NCI-H2196 (cell line): Measurements from ENCODE around the gene ZNF221.

Experiments used
- DNase-seq: peaks from one replicate; lab custom pipeline; 2025; ENCODE audit not compliant: unreplicated experiment; lab: John Stamatoyannopoulos, UW

Gene ZNF221

DNA sequence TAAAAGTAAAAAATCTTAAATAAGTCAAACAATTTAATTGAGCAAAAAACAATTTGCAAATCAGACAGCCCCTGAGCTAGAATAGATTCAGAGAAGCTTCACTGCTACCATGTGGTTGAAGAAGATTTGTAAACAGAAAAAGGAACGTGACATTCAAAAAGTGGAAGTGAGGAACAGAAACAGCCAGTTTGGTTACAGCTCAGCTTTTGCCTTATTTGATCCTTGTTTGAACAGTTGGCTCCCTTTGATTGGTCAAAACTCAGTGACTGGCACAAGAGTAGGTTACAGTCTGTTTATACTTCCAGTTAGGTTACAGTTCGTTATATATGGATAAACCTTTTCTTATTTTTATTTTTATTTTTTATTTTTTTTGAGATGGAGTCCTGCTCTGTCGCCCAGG, 5.8 kb downstream of the ZNF221 start:
- no peak for DNase-seq

DNA sequence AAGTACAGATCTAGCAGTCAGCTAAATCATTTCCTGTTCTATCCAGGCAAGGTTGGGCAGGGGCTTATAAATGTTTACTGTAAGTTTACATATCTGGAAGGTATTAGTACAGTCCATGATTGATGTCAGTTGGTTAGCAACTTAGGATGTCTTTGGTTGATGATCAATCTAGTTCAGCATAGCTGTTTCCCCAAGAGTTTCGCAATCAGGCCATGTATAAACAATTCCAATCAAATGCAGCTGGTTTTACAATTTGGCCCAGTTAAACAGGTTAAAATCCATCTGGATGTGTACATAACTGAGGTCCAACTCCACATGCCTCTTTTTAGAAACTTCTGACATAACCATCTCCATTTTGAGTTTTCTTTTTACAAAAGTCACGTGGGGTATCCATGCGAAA, 6.9 kb downstream of the ZNF221 start:
- DNase-seq = no peak

DNA sequence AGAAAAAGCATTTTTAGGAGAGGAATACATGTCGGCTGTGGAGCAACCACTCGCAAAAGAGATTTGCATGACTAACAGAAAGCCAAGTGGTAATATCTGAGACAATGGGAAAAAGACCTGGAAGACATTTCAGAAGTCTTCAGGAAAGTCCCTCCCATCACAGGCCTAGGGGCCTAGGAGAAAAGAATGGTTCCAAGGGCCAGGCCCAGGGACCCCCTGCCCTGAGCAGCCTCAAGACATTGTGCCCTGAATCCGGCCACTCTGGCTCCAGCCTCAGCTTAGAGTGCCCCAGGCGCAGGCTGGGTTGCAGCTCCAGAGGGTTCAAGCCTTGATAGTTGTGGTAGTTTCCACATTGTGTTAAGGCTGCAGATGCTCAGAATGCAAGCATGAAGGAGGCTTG, 9.4 kb downstream of the ZNF221 start:
- no peak for DNase-seq

DNA sequence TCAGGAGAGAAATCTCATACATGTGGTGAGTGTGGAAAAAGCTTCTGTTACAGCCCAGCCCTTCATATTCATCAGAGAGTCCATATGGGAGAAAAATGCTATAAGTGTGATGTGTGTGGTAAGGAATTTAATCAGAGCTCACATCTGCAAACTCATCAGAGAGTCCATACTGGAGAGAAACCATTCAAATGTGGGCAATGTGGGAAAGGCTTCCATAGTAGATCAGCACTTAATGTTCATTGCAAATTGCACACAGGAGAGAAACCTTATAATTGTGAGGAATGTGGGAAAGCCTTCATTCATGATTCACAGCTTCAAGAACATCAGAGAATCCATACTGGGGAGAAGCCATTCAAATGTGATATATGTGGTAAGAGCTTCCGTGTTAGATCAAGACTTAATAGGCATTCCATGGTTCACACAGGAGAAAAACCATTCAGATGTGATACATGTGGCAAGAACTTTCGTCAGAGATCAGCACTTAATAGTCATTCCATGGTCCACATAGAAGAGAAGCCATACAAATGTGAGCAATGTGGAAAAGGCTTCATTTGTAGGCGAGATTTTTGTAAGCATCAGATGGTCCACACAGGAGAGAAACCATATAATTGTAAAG, 15.2 kb downstream of the ZNF221 start:
- DNase-seq = no peak

GRCh38 chr19:43976732-43977131, 25.7 kb downstream of the ZNF221 start:
- no peak for DNase-seq

- DNase-seq = no peak
Observed at GRCh38 chr19:43983544-43983911, 32.5 kb downstream of the ZNF221 start.

DNA sequence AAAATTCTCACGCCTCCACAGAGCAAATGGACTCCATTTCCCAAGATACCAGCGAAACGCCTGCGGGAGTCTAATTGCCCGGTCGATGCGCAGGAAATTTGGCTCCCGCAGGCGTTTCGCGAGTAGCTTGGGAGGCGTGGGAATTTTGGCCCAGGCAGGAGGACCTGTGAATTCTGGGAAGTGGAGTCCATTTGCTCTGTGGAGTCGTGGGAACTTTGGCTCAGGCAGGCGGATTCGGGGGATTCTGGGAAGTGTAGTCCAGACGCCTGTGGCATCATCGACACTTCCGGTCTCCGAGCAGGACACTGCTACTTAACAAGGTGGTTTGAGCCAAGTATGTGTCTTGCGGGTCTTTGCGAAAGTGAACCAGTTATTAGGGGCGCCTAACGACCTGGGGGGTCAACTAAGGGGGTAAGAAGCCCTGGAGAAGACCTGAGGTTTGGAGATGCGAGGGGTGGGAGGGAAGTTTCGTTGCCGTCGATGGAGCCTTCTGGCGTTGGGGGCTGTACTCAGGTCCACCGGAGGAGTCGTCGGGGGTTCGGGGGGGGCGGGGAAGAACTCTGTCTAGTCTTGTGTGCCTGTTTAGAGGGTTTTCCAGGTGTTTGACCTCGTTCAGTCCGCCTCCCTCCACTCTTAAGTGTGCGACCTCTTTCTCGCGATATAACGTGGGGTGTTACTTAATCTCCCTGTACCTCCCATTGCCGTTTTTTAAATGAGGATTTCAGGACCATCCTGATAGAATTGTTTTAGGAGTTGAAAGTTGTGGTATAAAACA, 33.1 kb downstream of the ZNF221 start, which contains the start of gene ZNF155:
TSS of gene ZNF155 (plus strand) at position 277 of the 775 bp plus-strand sequence. CDS start 4,356 bp downstream, outside the sequence.
- DNase-seq = peak; percentile 96

GRCh38 chr19:43984687-43985000, 33.6 kb downstream of the ZNF221 start:
- DNase-seq = no peak

DNA sequence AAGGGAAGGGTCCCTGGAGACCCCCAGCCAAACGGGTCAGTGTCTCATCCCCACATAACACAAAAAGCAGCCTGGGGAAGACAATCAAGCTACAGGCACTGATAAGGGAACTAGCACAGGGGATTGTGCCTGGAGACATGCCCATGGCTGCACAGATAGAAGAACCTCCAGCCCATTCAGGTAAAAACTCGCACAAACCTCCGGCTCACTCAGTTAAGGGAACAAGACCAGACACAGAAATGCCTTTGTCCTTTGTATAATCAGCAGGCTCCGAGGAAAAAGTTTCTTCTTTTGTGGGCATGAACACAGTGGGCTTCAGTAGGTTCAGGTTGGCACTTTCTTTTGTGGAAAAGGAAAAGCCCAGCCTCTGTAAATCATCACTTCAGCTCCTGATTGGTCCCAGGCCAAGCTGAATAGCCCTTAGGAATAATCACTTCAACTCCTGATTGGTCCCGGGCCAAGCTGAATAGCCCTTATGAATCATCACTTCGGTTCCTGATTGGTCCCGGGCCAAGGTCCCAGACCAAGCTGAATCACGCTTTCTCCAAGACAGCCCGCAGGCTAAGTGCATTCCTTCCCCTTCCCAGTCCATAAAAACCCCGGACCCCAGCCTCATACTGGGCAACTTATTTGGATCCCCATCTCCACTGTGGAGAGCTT, 46.7 kb downstream of the ZNF221 start:
- no peak for DNase-seq

GRCh38 chr19:44002212-44002565, 51.2 kb downstream of the ZNF221 start:
- DNase-seq = no peak

DNA sequence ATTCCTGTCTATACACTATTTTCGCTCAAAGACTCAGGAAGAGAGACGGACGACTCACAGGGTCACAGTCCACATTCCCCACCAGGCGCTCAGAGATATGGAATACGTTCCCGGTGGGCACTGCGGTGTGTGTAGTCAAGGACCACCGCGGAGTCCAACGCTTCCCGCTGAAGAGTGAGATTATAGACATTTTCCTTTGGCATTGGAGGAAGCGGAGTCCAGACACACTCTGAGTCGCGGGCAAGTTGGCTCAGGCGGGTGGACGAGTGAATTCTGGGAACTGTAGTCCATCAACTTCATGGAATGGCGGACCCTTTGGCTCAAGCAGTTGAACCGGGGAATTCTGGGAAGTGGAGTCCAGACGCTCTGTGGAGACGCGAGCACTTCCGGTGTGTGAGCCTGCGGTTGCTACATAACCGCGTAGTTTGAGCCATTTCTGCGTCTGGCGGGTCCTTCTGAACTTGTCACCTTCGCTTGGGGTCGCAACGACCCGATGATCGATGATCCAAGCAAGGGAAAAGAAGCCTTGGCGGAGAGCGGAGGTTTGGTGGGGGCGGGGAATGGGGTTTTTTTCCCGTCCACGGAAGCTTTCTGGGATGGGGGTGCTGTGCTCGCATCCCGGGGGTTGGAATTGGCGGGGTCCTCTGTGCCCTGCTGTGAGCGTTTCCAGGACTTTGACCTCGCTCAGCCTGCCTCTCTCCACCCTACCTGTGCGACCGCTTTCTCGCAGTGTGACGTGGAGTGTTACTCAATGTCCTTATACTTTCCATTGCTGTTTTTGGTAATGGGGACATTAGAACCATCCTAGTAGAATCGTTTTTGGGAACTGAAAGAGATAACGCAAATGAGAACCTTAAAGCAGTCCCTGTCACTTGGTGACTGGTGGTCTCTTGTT, 51.8 kb downstream of the ZNF221 start, which contains the start of gene ZNF230:
TSS of gene ZNF230 (plus strand) at position 392 of the 895 bp plus-strand sequence. CDS start 4,122 bp downstream, outside the sequence.
- DNase-seq = peak; percentile 94

DNA sequence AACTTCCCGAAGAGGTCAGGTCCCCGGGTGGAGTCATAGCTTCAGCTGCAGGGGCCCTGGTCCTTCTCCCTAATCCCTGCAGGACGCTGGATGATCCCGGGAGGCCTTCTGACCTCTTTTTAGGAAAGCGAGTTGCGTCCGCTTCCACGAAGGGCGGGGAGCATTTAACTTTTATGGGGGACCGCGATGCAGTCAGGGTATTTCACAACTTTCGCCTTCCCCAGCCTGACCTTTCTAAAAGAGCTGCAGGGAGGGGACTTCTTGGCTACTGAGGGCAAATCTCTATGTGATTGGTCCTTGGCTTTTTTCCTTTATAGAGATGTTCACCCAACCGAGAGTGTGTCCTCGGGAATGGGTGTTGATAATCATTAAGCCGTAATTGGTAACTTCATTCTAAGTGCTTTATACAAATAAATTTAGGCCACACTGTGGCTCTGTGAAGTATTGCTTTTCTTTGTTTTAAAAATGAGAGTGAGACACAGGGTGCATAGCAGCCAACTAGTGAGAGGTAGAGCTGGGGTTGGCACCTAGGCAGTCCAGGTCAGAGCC, 52.5 kb downstream of the ZNF221 start:
- no peak for DNase-seq

- no peak for DNase-seq
Observed at GRCh38 chr19:44005973-44006372, 54.9 kb downstream of the ZNF221 start.

- DNase-seq = no peak
Observed at GRCh38 chr19:44007473-44007872, 56.4 kb downstream of the ZNF221 start.

- no peak for DNase-seq
Observed at GRCh38 chr19:44010468-44010867, 59.4 kb downstream of the ZNF221 start.
